Measurements from ENCODE around the gene ZNF407.

DNA sequence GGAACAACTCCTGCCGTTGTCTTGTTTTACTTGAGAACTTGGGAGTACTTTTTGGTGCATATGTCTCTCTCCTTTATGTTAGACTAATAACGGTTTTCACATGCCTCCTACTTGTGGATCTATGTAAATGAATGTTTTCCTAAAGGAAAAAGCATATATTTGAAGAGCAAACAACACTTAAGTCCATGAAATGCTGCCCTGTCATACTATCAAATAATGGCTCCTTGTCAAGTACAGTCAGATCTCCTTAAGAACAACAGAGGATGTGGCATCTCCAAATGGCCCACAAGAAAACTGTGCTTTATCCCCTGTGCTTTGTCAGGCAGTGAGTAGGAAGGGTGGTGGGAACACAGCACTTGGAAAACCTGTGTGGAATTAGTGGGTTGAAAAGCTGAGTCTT is 413.0 kb downstream of the ZNF407 start:
- TF ChIP-seq, protein P1, sequence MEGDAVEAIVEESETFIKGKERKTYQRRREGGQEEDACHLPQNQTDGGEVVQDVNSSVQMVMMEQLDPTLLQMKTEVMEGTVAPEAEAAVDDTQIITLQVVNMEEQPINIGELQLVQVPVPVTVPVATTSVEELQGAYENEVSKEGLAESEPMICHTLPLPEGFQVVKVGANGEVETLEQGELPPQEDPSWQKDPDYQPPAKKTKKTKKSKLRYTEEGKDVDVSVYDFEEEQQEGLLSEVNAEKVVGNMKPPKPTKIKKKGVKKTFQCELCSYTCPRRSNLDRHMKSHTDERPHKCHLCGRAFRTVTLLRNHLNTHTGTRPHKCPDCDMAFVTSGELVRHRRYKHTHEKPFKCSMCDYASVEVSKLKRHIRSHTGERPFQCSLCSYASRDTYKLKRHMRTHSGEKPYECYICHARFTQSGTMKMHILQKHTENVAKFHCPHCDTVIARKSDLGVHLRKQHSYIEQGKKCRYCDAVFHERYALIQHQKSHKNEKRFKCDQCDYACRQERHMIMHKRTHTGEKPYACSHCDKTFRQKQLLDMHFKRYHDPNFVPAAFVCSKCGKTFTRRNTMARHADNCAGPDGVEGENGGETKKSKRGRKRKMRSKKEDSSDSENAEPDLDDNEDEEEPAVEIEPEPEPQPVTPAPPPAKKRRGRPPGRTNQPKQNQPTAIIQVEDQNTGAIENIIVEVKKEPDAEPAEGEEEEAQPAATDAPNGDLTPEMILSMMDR (conservative IDR thresholded peaks at IDR 0.05; ENCODE audit: low read depth, low read length) = no peak
- no peak for TF ChIP-seq EZH2 (IDR thresholded peaks at IDR 0.05; ENCODE audit: borderline replicate concordance, low read depth, low read length, poor library complexity, severe bottlenecking)

All from A673 (cell line).